ENCODE measurements around the gene ANKAR.

DNA sequence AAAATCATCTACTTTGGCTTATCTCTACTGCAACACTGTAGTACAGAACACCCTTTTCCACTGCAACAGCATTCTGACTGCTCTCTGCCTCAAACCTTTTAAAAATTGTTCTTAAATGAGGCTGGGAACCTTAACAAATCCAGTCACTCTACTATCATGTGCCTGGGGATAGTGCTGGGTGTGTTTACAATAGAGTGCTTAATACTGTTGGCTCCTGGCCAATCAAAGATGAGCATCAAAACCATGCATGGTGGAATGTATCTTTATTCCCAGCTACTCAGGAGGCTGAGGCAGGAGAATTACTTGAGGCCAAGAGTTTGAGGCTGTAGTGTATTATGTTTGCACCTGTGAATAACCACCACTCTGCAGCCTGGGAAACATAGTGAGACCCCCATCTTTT, 7.4 kb downstream of the ANKAR start:
- TF ChIP-seq, protein P1, sequence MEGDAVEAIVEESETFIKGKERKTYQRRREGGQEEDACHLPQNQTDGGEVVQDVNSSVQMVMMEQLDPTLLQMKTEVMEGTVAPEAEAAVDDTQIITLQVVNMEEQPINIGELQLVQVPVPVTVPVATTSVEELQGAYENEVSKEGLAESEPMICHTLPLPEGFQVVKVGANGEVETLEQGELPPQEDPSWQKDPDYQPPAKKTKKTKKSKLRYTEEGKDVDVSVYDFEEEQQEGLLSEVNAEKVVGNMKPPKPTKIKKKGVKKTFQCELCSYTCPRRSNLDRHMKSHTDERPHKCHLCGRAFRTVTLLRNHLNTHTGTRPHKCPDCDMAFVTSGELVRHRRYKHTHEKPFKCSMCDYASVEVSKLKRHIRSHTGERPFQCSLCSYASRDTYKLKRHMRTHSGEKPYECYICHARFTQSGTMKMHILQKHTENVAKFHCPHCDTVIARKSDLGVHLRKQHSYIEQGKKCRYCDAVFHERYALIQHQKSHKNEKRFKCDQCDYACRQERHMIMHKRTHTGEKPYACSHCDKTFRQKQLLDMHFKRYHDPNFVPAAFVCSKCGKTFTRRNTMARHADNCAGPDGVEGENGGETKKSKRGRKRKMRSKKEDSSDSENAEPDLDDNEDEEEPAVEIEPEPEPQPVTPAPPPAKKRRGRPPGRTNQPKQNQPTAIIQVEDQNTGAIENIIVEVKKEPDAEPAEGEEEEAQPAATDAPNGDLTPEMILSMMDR (IDR thresholded peaks at IDR 0.05; ENCODE audit: low read depth, low read length, poor library complexity, severe bottlenecking) = no peak
- TF ChIP-seq EZH2phosphoT487 (IDR thresholded peaks at IDR 0.05; ENCODE audit: borderline replicate concordance, low read length) = no peak

All from DOHH2 (cell line).